Measurements from ENCODE around the gene FRAT1.

Gene FRAT1

DNA sequence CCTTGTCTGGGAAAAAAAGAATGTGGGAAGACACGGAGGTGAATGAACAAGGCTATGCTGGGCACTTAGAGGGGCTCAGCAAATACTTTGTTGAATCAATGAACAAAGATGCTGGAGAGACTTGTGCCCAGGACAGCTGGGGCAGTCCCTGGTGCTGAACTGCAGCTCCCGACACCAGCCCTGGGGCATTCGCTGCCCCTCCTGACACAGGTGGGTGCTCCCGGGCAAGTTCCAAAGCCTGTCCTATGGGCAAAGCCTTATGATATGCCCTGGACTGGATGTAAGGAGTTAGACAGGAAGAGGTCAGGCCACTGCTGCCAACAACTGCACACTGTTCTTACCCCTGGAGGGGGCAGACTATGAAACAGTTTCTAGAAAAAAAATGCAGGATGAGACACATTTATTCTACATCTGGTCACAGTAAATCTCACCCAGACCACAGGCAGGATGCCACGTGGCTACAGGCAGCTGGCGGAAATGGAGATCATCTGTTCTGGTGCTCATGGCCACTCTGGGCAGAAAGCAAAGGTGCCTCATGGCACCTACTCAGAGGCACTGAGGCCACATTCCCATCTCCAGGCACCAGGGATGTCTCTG, 37.3 kb downstream of the FRAT1 start:
- Histone ChIP-seq H3K36me3 (ENCODE audit: control insufficient read depth, insufficient read depth, low read length) (peaks cover 17% of the 10 kb centered on the region), H3K27me3 (replicated peaks; ENCODE audit: control insufficient read depth, insufficient read depth, low read length) (no peaks in the 10 kb centered on the region), H3K4me3 (replicated peaks; ENCODE audit: low read depth, low read length) (no peak overlapping the region)
- TF ChIP-seq, protein P1, sequence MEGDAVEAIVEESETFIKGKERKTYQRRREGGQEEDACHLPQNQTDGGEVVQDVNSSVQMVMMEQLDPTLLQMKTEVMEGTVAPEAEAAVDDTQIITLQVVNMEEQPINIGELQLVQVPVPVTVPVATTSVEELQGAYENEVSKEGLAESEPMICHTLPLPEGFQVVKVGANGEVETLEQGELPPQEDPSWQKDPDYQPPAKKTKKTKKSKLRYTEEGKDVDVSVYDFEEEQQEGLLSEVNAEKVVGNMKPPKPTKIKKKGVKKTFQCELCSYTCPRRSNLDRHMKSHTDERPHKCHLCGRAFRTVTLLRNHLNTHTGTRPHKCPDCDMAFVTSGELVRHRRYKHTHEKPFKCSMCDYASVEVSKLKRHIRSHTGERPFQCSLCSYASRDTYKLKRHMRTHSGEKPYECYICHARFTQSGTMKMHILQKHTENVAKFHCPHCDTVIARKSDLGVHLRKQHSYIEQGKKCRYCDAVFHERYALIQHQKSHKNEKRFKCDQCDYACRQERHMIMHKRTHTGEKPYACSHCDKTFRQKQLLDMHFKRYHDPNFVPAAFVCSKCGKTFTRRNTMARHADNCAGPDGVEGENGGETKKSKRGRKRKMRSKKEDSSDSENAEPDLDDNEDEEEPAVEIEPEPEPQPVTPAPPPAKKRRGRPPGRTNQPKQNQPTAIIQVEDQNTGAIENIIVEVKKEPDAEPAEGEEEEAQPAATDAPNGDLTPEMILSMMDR (IDR thresholded peaks at IDR 0.05; ENCODE audit: insufficient read depth, low read length, poor library complexity, severe bottlenecking): no peak
- no peak for DNase-seq (ENCODE audit: extremely low read depth, insufficient read length)

DNA sequence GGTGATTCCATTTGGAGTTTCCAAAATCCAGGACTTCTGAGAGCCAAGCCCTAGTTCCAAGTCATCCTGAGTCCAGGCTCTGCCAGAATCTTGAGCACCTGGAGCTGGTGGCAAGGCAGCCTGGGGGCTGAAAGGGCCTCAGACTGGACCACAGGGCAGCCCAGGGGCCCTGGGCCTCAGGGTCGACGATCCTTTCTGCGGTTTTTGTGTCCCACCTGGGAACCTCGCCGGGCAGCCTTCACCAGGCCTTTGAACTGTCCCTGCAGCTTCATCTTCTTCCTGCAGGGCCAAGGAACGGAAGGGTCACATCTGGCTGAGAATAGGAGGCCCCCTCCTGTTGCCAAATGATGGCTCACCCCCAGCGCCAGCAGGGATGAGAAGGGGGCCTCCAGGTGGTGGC, 37.8 kb downstream of the FRAT1 start:
- H3K4me3 ChIP-seq (replicated peaks; ENCODE audit: low read depth, low read length): no peak overlapping the region
- no peak for DNase-seq (ENCODE audit: extremely low read depth, insufficient read length)
- no peaks in the 10 kb centered on the region for H3K27me3 ChIP-seq (replicated peaks; ENCODE audit: control insufficient read depth, insufficient read depth, low read length)
- TF ChIP-seq, protein P1 (IDR thresholded peaks at IDR 0.05; ENCODE audit: insufficient read depth, low read length, poor library complexity, severe bottlenecking): no peak
- peaks cover 17% of the 10 kb centered on the region for H3K36me3 ChIP-seq (ENCODE audit: control insufficient read depth, insufficient read depth, low read length)

DNA sequence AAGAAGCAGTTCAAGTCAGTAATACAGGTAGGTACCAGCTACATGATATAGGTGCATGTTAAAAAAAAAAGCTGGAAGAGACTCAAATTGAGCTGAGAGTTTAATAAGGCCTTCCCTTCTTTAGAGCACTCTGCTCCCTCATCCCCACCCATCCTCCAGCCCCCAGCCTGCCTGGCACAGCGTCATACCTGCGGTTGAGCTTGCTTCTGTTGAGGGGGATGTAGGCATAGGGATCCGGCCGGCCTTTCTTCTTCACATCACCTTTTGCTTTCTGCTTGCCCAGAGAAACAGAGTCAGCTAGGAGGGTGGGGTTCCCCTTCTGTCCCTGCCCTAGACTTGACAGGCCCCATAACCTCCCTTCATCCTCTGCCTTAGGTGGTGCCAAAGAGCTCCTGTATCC, 39.3 kb downstream of the FRAT1 start:
- TF ChIP-seq, protein P1 (IDR thresholded peaks at IDR 0.05; ENCODE audit: insufficient read depth, low read length, poor library complexity, severe bottlenecking): no peak
- H3K27me3 ChIP-seq (replicated peaks; ENCODE audit: control insufficient read depth, insufficient read depth, low read length): no peaks in the 10 kb centered on the region
- no peak overlapping the region for H3K4me3 ChIP-seq (replicated peaks; ENCODE audit: low read depth, low read length)
- peaks cover 22% of the 10 kb centered on the region for H3K36me3 ChIP-seq (ENCODE audit: control insufficient read depth, insufficient read depth, low read length)
- DNase-seq (ENCODE audit: extremely low read depth, insufficient read length): no peak

DNA sequence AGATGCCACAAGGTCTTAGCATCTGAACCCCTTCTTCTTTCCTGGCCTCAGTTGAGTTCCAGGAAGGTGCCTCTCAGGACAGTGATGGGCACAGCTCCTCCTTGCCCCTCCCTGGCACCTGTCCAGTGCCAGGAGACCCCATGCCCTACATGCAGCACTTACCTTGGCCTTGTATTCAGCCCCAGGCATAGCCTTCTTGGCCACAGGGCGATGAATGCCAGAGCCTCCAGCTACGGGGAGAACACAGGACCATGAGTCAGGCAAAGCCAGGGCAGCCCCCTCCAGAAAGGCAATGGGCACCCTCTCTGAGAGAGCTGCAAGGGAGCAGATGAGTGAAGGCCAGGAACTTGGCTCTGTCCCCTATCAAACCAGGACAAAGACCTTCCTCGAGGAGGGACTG, 39.7 kb downstream of the FRAT1 start:
- H3K36me3 ChIP-seq (ENCODE audit: control insufficient read depth, insufficient read depth, low read length): peaks cover 25% of the 10 kb centered on the region
- no peak overlapping the region for H3K4me3 ChIP-seq (replicated peaks; ENCODE audit: low read depth, low read length)
- H3K27me3 ChIP-seq (replicated peaks; ENCODE audit: control insufficient read depth, insufficient read depth, low read length): no peaks in the 10 kb centered on the region
- no peak for DNase-seq (ENCODE audit: extremely low read depth, insufficient read length)
- TF ChIP-seq, protein P1 (IDR thresholded peaks at IDR 0.05; ENCODE audit: insufficient read depth, low read length, poor library complexity, severe bottlenecking): no peak

DNA sequence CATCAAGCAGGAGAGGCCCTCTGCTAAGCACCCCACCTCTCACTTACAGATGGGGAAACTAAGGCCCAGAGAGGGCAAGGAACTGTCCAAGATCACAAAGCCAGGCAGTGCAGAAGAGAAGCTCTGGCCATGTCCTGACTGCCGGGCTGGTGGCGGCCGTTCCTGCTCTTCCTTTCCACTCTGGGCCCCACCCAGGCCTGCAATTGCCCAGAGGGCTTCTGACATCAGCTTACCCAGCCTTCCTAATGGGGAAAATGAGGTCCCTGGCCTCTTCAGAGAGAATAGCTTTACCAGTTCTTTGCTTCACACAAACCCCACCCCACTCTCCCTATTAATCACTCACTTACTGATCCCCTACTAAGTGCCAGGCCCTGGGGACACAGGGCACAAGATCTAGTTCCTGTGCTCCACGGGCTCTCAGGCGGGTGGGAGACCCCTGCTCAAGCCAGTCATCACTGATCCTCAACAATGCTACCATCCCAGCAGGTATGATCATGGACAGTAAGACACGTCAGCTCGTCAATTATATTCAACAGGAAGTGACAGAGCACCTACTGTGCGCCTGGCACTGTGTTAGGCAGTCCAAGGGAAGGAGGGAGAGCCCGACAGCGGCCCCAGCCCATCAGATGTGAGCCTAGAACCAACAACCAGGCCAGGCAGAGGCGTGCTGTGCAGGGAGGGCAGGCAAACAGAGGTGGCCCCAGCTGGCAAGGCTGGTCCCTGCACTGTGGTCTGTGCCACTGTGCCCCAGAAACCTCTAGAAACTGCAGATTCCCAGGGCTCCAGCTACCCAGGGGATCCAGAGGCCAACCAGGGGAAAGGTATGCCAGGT, 41.9 kb downstream of the FRAT1 start:
- H3K27me3 ChIP-seq (replicated peaks; ENCODE audit: control insufficient read depth, insufficient read depth, low read length): no peaks in the 10 kb centered on the region
- TF ChIP-seq, protein P1 (IDR thresholded peaks at IDR 0.05; ENCODE audit: insufficient read depth, low read length, poor library complexity, severe bottlenecking): no peak
- H3K4me3 ChIP-seq (replicated peaks; ENCODE audit: low read depth, low read length): no peak overlapping the region
- DNase-seq (ENCODE audit: extremely low read depth, insufficient read length): no peak
- peaks cover 26% of the 10 kb centered on the region for H3K36me3 ChIP-seq (ENCODE audit: control insufficient read depth, insufficient read depth, low read length)

All from GM06990 (cell line).